Glutamatergic neuron (in vitro differentiated cells): ENCODE measurements around the gene GREB1L. TPM values are rescaled to one million over a fixed set of nuclear protein-coding genes. Genes with fewer than 3 reads are reported as not detected.

ENCODE experiments used
- DNase-seq: peaks from one replicate; pipeline ENCODE4 v3.0.0; 2022
- H3K27ac Mint-ChIP-seq: one replicate; pipeline ENCODE4 v1.8.0; 2020; ENCODE audit warnings: mild to moderate bottlenecking, mixed read lengths, inconsistent platforms; ENCODE audit not compliant: unreplicated experiment
- H3K27me3 Mint-ChIP-seq: one replicate; pipeline ENCODE4 v1.8.0; 2020; ENCODE audit warnings: mild to moderate bottlenecking, moderate library complexity, mixed read lengths, inconsistent platforms; ENCODE audit not compliant: unreplicated experiment
- H3K36me3 Mint-ChIP-seq: one replicate; pipeline ENCODE4 v1.8.0; 2020; ENCODE audit warnings: mild to moderate bottlenecking, mixed read lengths, inconsistent platforms; ENCODE audit not compliant: unreplicated experiment
- H3K4me1 Mint-ChIP-seq: one replicate; pipeline ENCODE4 v1.8.0; 2020; ENCODE audit warnings: mild to moderate bottlenecking, low read depth, mixed read lengths, inconsistent platforms; ENCODE audit not compliant: unreplicated experiment
- H3K4me3 Mint-ChIP-seq: one replicate; pipeline ENCODE4 v1.8.0; 2020; ENCODE audit warnings: mild to moderate bottlenecking, mixed read lengths, inconsistent platforms; ENCODE audit not compliant: unreplicated experiment
- H3K9me3 Mint-ChIP-seq: one replicate; pipeline ENCODE4 v1.8.0; 2020; ENCODE audit warnings: mild to moderate bottlenecking, moderate library complexity, mixed read lengths, inconsistent platforms; ENCODE audit not compliant: unreplicated experiment
- CTCF ChIP-seq: fragments of 200-600 bp; sonication (generic); IDR thresholded peaks from one replicate; pipeline ENCODE4 v1.5.0; 2021; ENCODE audit not compliant: partially characterized antibody, unreplicated experiment
- total RNA-seq: library from RNA; stranded (reverse); fragmentation: NEBNext Ultra II Directional; extraction: Animal tissue kit (Norgen Biotek cat#: 25700); gene quantifications from one replicate; pipeline ENCODE4 v1.2.1, GENCODE V29; 2021; ENCODE audit not compliant: unreplicated experiment

Gene GREB1L
- total RNA-seq, 1 donor from 2014 or later, result 154 TPM

- H3K27me3 Mint-ChIP-seq, result no peaks in the 10 kb centered on the region
- no peak overlapping the region for H3K4me3 Mint-ChIP-seq
These were observed 73.7 kb downstream of the GREB1L start for GRCh38 chr18:21315741-21316197.

GRCh38 chr18:21316296-21316695, 74.3 kb downstream of the GREB1L start:
- Mint-ChIP-seq H3K4me1 (no peaks in the 10 kb centered on the region), H3K27me3 (no peaks in the 10 kb centered on the region), H3K9me3 (no peaks in the 10 kb centered on the region), H3K27ac (no peak overlapping the region), H3K36me3 (no peaks in the 10 kb centered on the region), H3K4me3 (no peak overlapping the region)
- no peak for DNase-seq
- no peak for TF ChIP-seq CTCF

More at GRCh38 chr18:21315741-21316197, 73.7 kb downstream of the GREB1L start:
- H3K36me3 Mint-ChIP-seq, result no peaks in the 10 kb centered on the region
- no peak for TF ChIP-seq CTCF
- H3K27ac Mint-ChIP-seq, result no peak overlapping the region
- DNase-seq, result no peak
- H3K4me1 Mint-ChIP-seq, result no peaks in the 10 kb centered on the region
- no peaks in the 10 kb centered on the region for H3K9me3 Mint-ChIP-seq

- H3K4me1 Mint-ChIP-seq, result no peaks in the 10 kb centered on the region
- TF ChIP-seq CTCF, result no peak
- H3K4me3 Mint-ChIP-seq, result no peak overlapping the region
- H3K27me3 Mint-ChIP-seq, result no peaks in the 10 kb centered on the region
- no peak for DNase-seq
- no peaks in the 10 kb centered on the region for H3K36me3 Mint-ChIP-seq
- H3K27ac Mint-ChIP-seq, result no peak overlapping the region
- H3K9me3 Mint-ChIP-seq, result no peaks in the 10 kb centered on the region
These were observed 79.7 kb downstream of the GREB1L start for GRCh38 chr18:21321711-21322110.

- Mint-ChIP-seq H3K27ac (no peak overlapping the region), H3K4me1 (no peaks in the 10 kb centered on the region), H3K36me3 (no peaks in the 10 kb centered on the region), H3K4me3 (no peak overlapping the region), H3K27me3 (no peaks in the 10 kb centered on the region), H3K9me3 (no peaks in the 10 kb centered on the region)
- no peak for DNase-seq
- no peak for TF ChIP-seq CTCF
These were observed 85.1 kb downstream of the GREB1L start for GRCh38 chr18:21327101-21327500.

- no peak overlapping the region for H3K27ac Mint-ChIP-seq
- no peak overlapping the region for H3K4me3 Mint-ChIP-seq
- H3K36me3 Mint-ChIP-seq, result no peaks in the 10 kb centered on the region
- H3K4me1 Mint-ChIP-seq, result no peaks in the 10 kb centered on the region
- no peaks in the 10 kb centered on the region for H3K9me3 Mint-ChIP-seq
- no peak for TF ChIP-seq CTCF
- DNase-seq, result no peak
- H3K27me3 Mint-ChIP-seq, result no peaks in the 10 kb centered on the region
These were observed 88.2 kb downstream of the GREB1L start for GRCh38 chr18:21330122-21330701.
